ENCODE results near the gene KCNT1. TPM values are rescaled to one million over a fixed set of nuclear protein-coding genes. Genes with fewer than 3 reads are reported as not detected.

The KCNT1 gene
- total RNA-seq, 1 donor from 2014 or later: not detected

DNA sequence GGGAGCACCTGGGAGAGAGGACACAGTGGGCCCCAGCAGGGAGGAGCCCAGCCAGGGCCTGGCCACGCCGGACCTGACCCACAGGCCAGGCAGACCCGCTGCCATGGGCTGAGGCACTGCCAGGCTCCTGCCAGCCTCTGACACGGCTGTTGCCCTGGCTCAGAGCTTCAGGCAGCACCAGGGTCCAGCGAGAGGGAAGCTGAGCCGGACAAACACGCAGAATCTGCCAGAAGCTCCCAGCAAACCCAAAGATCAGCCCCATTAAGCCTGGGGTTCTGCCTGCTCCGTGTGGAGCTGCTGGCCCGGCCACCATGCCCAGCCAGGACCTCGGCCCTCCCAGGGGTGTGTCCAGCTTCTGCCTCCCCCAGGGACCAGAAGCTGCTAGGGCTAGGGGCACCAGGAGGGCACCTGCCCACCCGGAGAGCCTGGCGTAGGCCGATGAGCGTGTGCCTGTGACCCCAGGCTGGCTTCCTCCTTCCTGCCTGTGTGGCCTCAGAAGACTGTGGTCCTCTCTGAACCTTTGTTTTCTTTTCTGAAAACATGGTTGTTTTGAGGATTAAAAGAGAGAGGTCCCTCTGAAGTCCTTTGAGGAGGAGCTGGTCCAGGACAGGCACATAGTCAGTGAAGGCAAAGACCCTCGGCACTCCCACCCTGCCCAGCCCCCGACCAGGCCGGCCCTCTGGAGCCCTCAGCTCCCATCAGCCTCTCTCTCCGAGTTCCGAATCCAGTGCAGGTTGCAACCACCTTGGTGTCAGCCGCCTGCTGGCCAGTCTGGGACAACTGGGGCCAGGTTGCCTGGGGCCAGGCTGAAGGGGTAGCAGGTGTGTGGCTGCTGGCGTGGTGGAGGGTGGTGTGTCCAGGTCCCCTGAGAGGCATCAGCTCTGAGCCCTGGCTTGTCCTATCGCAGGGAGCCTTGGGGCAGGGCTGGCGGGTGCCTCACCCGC, 39.6 kb downstream of the KCNT1 start:
- TF ChIP-seq, protein P1, sequence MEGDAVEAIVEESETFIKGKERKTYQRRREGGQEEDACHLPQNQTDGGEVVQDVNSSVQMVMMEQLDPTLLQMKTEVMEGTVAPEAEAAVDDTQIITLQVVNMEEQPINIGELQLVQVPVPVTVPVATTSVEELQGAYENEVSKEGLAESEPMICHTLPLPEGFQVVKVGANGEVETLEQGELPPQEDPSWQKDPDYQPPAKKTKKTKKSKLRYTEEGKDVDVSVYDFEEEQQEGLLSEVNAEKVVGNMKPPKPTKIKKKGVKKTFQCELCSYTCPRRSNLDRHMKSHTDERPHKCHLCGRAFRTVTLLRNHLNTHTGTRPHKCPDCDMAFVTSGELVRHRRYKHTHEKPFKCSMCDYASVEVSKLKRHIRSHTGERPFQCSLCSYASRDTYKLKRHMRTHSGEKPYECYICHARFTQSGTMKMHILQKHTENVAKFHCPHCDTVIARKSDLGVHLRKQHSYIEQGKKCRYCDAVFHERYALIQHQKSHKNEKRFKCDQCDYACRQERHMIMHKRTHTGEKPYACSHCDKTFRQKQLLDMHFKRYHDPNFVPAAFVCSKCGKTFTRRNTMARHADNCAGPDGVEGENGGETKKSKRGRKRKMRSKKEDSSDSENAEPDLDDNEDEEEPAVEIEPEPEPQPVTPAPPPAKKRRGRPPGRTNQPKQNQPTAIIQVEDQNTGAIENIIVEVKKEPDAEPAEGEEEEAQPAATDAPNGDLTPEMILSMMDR (IDR thresholded peaks at IDR 0.05): no peak
- no peak overlapping the region for H3K27ac ChIP-seq
- H3K27me3 ChIP-seq: no peaks in the 10 kb centered on the region

DNA sequence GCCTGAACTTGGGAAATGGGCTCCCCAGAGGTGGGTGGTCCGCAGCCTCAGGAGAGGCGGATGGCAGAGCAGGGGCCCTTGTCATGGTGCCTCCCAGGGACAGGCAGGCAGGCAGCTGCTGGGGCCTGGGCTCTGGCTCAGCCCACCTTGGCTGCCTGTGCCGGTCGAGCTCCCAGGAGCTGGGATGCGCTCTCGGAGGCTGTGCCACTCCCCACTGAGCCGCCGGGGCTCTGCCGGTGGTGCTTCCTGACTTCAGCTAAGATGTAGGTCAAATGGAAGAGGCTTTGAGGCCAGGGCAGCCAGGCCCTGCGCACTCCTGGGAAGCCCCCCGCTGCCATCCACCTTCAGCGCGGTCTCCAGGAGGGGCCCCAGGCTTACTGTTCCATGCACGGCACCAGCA, 41.0 kb downstream of the KCNT1 start:
- Histone ChIP-seq H3K36me3 (no peaks in the 10 kb centered on the region), H3K27me3 (no peaks in the 10 kb centered on the region), H3K4me3 (no peak overlapping the region), H3K9me3 (no peaks in the 10 kb centered on the region), H3K4me1 (no peaks in the 10 kb centered on the region), H3K27ac (no peak overlapping the region)
- no peak for DNase-seq (ENCODE audit: low spot score in 2 of 2)
- intact Hi-C loops (cut with DNase I): no loop called here
- TF ChIP-seq, protein P1 (IDR thresholded peaks at IDR 0.05): no peak

More for the DNA sequence above, 39.6 kb downstream of the KCNT1 start:
- Histone ChIP-seq H3K36me3 (no peaks in the 10 kb centered on the region), H3K9me3 (no peaks in the 10 kb centered on the region), H3K4me3 (no peak overlapping the region), H3K4me1 (no peaks in the 10 kb centered on the region)
- no peak for DNase-seq (ENCODE audit: low spot score in 2 of 2)
- intact Hi-C loops (cut with DNase I): no loop called here

DNA sequence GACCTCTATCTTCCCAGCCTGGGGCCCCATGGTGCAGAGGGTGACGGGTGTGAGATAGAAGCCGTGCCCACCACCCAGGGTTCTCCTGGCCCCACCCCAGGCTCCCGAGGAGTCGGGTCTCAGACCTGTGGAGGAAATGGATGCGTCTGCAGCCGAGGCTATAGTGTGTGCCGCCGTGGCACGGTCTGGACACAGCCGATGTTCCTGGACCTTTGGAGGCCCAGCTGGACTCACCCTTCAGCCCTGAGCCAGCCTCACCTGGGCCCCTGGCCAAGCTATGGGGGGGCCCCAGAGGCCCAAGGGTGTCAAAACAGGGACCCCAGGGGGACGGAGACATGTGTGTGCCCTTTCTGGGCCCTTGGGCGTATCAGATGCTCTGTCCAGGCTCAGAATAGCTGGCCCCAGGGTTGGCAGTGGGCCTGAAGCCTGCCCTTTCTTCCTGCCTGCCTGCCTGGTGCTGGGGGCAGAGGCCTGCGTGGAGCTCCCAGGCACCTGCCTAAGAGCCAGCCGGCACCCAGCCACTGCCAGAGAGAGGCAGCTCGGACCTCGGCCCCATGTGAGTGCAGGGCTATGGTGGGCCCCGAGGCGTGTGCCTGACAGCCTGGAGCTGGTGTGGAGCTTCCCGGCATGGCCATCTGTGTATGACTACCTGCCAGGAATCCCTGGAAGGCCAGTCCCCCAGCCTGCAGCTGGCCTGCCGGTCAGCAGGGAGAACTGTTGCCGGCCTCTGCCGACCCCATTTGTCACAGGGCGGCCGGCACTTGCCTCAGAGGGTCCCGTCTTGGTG, 41.8 kb downstream of the KCNT1 start:
- no peaks in the 10 kb centered on the region for H3K4me1 ChIP-seq
- TF ChIP-seq, protein P1 (IDR thresholded peaks at IDR 0.05): no peak
- H3K4me3 ChIP-seq: no peak overlapping the region
- no peak overlapping the region for H3K27ac ChIP-seq
- intact Hi-C loops (cut with DNase I): no loop called here
- H3K9me3 ChIP-seq: no peaks in the 10 kb centered on the region
- no peaks in the 10 kb centered on the region for H3K36me3 ChIP-seq
- no peaks in the 10 kb centered on the region for H3K27me3 ChIP-seq
- DNase-seq (ENCODE audit: low spot score in 2 of 2): no peak

DNA sequence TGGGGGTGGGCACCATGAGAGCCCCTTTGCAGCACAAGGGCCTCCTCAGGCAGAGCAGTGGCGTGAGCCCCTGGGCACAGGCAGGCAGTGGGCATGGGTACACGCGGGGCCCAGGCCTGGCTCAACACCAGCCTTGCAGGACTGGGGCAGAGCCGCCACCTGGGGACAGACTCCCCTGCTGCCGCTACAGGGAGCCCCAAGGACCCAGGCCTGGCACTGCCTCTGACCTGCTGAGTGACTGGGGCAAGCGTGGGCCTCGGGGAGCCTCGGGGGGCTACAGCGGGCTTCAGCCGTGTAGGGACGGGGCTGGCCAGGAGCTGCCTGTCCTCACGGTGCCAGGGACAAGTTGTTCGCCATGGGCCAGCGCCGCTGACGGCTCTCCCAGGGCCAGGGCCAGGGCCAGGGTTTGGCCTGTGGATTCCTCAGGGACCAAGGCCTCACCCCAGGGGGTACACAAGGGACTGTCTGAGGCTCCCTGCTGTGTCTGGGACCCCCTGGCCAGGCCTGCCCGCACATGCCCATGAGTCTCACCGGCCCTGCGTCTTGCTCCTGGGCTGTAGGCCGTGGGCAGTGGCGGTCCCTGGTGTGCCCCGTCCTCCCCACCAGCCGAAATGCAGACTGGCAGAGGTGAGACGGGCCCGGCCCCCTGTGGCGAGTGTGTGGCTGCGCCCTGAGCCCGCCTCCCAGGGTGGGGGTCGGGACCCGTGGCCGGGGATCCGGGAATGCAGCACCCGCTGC, 42.5 kb downstream of the KCNT1 start:
- no peak for DNase-seq (ENCODE audit: low spot score in 2 of 2)
- Histone ChIP-seq H3K27me3 (no peaks in the 10 kb centered on the region), H3K27ac (no peak overlapping the region), H3K9me3 (no peaks in the 10 kb centered on the region), H3K36me3 (no peaks in the 10 kb centered on the region), H3K4me3 (no peak overlapping the region), H3K4me1 (no peaks in the 10 kb centered on the region)
- intact Hi-C loops (cut with DNase I): no loop called here
- TF ChIP-seq, protein P1 (IDR thresholded peaks at IDR 0.05): no peak

DNA sequence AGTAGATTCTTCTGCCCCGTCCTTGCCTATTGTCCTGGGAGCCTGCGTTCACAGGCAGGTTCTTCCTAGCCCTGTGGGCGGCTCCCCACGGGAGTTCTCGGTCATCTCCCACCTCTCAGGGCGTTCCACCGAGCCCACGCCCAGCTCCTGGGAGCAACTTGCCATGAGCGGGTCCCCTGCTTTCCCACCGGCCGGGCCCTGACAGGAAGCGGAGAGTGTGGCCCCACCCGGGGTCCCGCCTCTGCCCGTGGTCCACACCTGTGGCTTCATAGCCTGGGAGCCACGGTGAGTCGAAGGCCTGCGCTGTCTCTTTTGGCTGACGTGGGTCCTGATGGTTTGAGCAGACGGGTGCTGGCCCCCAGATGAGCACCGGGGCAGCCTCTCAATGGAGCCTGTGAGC, 43.2 kb downstream of the KCNT1 start:
- intact Hi-C loops (cut with DNase I): no loop called here
- no peaks in the 10 kb centered on the region for H3K27me3 ChIP-seq

More for the DNA sequence above, 43.2 kb downstream of the KCNT1 start:
- no peak for DNase-seq (ENCODE audit: low spot score in 2 of 2)
- Histone ChIP-seq H3K36me3 (no peaks in the 10 kb centered on the region), H3K4me3 (no peak overlapping the region), H3K27ac (no peak overlapping the region), H3K9me3 (no peaks in the 10 kb centered on the region), H3K4me1 (no peaks in the 10 kb centered on the region)
- TF ChIP-seq, protein P1 (IDR thresholded peaks at IDR 0.05): no peak

All from ascending aorta (tissue), 2 donors.